ENCODE measurements around the gene UBN1.

UBN1 gene

GRCh38 chr16:4828567-4829321 lies 18.5 kb upstream of the UBN1 start:
- no peak for TF ChIP-seq JUND (IDR thresholded peaks at IDR 0.05; ENCODE audit: low read depth)
- DNase-seq (ENCODE audit: low read depth in 1 of 2, low spot score in 1 of 2), result no peak
- in situ Hi-C loops (cut with HindIII; ENCODE audit: low pct_unique_long_range_greater_than_20kb, low sequenced_read_pairs), result no loop called here

- in situ Hi-C loops (cut with HindIII; ENCODE audit: low pct_unique_long_range_greater_than_20kb, low sequenced_read_pairs), result no loop called here
- no peak for DNase-seq (ENCODE audit: low read depth in 1 of 2, low spot score in 1 of 2)
- no peak for TF ChIP-seq JUND (IDR thresholded peaks at IDR 0.05; ENCODE audit: low read depth)
These were observed 16.9 kb upstream of the UBN1 start for GRCh38 chr16:4830408-4830807.

GRCh38 chr16:4831616-4832015 lies 15.7 kb upstream of the UBN1 start:
- no peak for DNase-seq (ENCODE audit: low read depth in 1 of 2, low spot score in 1 of 2)
- in situ Hi-C loops (cut with HindIII; ENCODE audit: low pct_unique_long_range_greater_than_20kb, low sequenced_read_pairs), result no loop called here
- TF ChIP-seq JUND (IDR thresholded peaks at IDR 0.05; ENCODE audit: low read depth), result no peak

- in situ Hi-C loops (cut with HindIII; ENCODE audit: low pct_unique_long_range_greater_than_20kb, low sequenced_read_pairs), result no loop called here
- no peak for TF ChIP-seq JUND (IDR thresholded peaks at IDR 0.05; ENCODE audit: low read depth)
- DNase-seq (ENCODE audit: low read depth in 1 of 2, low spot score in 1 of 2), result no peak
These were observed 14.5 kb upstream of the UBN1 start for GRCh38 chr16:4832698-4833343.

GRCh38 chr16:4833584-4833983 lies 13.7 kb upstream of the UBN1 start:
- no peak for TF ChIP-seq JUND (IDR thresholded peaks at IDR 0.05; ENCODE audit: low read depth)
- in situ Hi-C loops (cut with HindIII; ENCODE audit: low pct_unique_long_range_greater_than_20kb, low sequenced_read_pairs), result no loop called here
- no peak for DNase-seq (ENCODE audit: low read depth in 1 of 2, low spot score in 1 of 2)

GRCh38 chr16:4836727-4837126 lies 10.6 kb upstream of the UBN1 start:
- TF ChIP-seq JUND (IDR thresholded peaks at IDR 0.05; ENCODE audit: low read depth), result no peak
- in situ Hi-C loops (cut with HindIII; ENCODE audit: low pct_unique_long_range_greater_than_20kb, low sequenced_read_pairs), result no loop called here

GRCh38 chr16:4837733-4838501 lies 9.4 kb upstream of the UBN1 start:
- DNase-seq (ENCODE audit: low read depth in 1 of 2, low spot score in 1 of 2), result no peak
- in situ Hi-C loops (cut with HindIII; ENCODE audit: low pct_unique_long_range_greater_than_20kb, low sequenced_read_pairs), result no loop called here
- no peak for TF ChIP-seq JUND (IDR thresholded peaks at IDR 0.05; ENCODE audit: low read depth)

More at GRCh38 chr16:4836727-4837126, 10.6 kb upstream of the UBN1 start:
- no peak for DNase-seq (ENCODE audit: low read depth in 1 of 2, low spot score in 1 of 2)

- in situ Hi-C loops (cut with HindIII; ENCODE audit: low pct_unique_long_range_greater_than_20kb, low sequenced_read_pairs), result no loop called here
- TF ChIP-seq JUND (IDR thresholded peaks at IDR 0.05; ENCODE audit: low read depth), result no peak
These were observed 7.3 kb upstream of the UBN1 start for GRCh38 chr16:4839942-4840341.

GRCh38 chr16:4840984-4841383 lies 6.3 kb upstream of the UBN1 start:
- TF ChIP-seq JUND (IDR thresholded peaks at IDR 0.05; ENCODE audit: low read depth), result no peak
- no peak for DNase-seq (ENCODE audit: low read depth in 1 of 2, low spot score in 1 of 2)
- in situ Hi-C loops (cut with HindIII; ENCODE audit: low pct_unique_long_range_greater_than_20kb, low sequenced_read_pairs), result no loop called here

More at GRCh38 chr16:4839942-4840341, 7.3 kb upstream of the UBN1 start:
- DNase-seq (ENCODE audit: low read depth in 1 of 2, low spot score in 1 of 2), result no peak

GRCh38 chr16:4846503-4846900 lies 779 bp upstream of the UBN1 start:
- in situ Hi-C loops (cut with HindIII; ENCODE audit: low pct_unique_long_range_greater_than_20kb, low sequenced_read_pairs), result no loop called here
- TF ChIP-seq JUND (IDR thresholded peaks at IDR 0.05; ENCODE audit: low read depth), result no peak
- DNase-seq (ENCODE audit: low read depth in 1 of 2, low spot score in 1 of 2), result peak in 1 of 2 experiments; percentile 77

- DNase-seq (ENCODE audit: low read depth in 1 of 2, low spot score in 1 of 2), result peak in 1 of 2 experiments; percentile 70
- in situ Hi-C loops (cut with HindIII; ENCODE audit: low pct_unique_long_range_greater_than_20kb, low sequenced_read_pairs), result no loop called here
- no peak for TF ChIP-seq JUND (IDR thresholded peaks at IDR 0.05; ENCODE audit: low read depth)
These were observed 700 bp downstream of the UBN1 start for GRCh38 chr16:4847774-4848587.

GRCh38 chr16:4850211-4850610 lies 2.9 kb downstream of the UBN1 start:
- in situ Hi-C loops (cut with HindIII; ENCODE audit: low pct_unique_long_range_greater_than_20kb, low sequenced_read_pairs), result no loop called here
- DNase-seq (ENCODE audit: low read depth in 1 of 2, low spot score in 1 of 2), result peak in 1 of 2 experiments; percentile 23
- TF ChIP-seq JUND (IDR thresholded peaks at IDR 0.05; ENCODE audit: low read depth), result no peak
